Measurements from ENCODE around the gene WWC2. TPM values are rescaled to one million over a fixed set of nuclear protein-coding genes. Genes with fewer than 3 reads are reported as not detected.

WWC2 gene
- total RNA-seq, 1 experiment from 2014 or later: 39.1 TPM

DNA sequence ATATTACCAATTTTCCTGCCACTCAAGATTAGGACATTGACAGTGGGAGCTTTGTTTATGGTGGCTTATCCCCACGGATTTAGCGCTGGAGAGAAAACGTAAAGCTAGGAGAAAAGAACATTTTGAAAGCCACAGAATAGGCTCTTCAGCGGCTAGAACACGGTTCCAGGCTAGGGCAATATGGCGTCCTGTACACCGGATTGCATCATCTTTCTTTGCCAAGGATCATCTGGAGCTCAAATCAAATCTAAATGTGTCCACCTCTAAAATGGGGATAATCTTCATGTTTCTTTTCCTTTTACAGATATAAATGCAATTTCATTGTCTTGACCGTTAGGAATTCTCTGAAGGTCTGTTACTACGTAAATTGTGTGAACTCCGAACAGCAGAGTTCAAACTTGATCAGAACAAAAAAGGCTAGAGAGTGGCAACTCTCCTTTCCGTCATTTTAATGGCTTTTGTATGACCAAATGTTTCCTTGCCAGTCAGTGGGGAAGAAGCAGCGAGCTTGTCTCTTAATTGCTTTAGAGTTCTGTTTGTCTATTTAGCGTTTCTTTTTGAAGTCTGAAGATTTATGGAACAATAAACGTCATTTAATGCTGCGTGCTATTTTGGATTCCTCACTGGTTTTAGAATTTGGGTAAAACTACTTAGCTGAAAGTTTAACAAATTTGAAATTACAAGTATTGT, 2.6 kb upstream of the WWC2 start:
- Histone ChIP-seq H3K4me2 (ENCODE audit: low read length) (no peak overlapping the region), H4K20me1 (ENCODE audit: insufficient read depth) (peaks cover 6% of the 10 kb centered on the region; the same call in 1 of the 2 replicates), H3K9ac (ENCODE audit: low read length) (no peak overlapping the region), H3K4me1 (ENCODE audit: control insufficient read depth in 1 of 2, insufficient read depth in 2 of 2, low read length in 2 of 2) (peaks cover 11 to 22% of the 10 kb centered on the region in 2 experiments), H3K9me2 (ENCODE audit: insufficient read depth) (no peaks in the 10 kb centered on the region), H3K79me2 (ENCODE audit: insufficient read depth, low read length) (peaks cover 19% of the 10 kb centered on the region), H2AFZ (ENCODE audit: low read depth, low read length, poor library complexity, severe bottlenecking) (no peak overlapping the region), H3K27ac (ENCODE audit: low read depth, low read length) (no peak overlapping the region), H3K27me3 (ENCODE audit: insufficient read depth, low read length) (no peaks in the 10 kb centered on the region), H3K4me3 (replicated peaks in 1 of 2; ENCODE audit: low read depth in 1 of 2, low read length in 2 of 2) (no peak overlapping the region), H3K9me3 (ENCODE audit: control insufficient read depth in 1 of 2, insufficient read depth in 1 of 2, low read depth in 1 of 2, low read length in 2 of 2) (no peaks in the 10 kb centered on the region), H3K36me3 (ENCODE audit: control insufficient read depth in 1 of 2, insufficient read depth in 2 of 2, low read length in 2 of 2) (no peaks in the 10 kb centered on the region)
- no peak for ATAC-seq
- CTCF ChIA-PET: no interaction called here
- intact Hi-C loops (cut with micrococcal nuclease): no loop called here
- peak; percentile 31; the same call in 1 of the 2 replicates for TF ChIP-seq CEBPB (IDR thresholded peaks at IDR 0.05; ENCODE audit: low read depth)
- TF ChIP-seq POLR2AphosphoS5 (IDR thresholded peaks at IDR 0.05; ENCODE audit: low read depth, low read length): no peak
- no TSS peak for BruUV-seq (replicated peaks)
- POLR2A ChIA-PET: no interaction called here
- no peak for DNase-seq (ENCODE audit: low read depth, low spot score)
- RAD21 ChIA-PET (ENCODE audit: low non-redundant PET in 1 of 2, low total read pairs in 2 of 2, uncharacterized antibody in 2 of 2, unreplicated experiment in 2 of 2): no interaction called here

DNA sequence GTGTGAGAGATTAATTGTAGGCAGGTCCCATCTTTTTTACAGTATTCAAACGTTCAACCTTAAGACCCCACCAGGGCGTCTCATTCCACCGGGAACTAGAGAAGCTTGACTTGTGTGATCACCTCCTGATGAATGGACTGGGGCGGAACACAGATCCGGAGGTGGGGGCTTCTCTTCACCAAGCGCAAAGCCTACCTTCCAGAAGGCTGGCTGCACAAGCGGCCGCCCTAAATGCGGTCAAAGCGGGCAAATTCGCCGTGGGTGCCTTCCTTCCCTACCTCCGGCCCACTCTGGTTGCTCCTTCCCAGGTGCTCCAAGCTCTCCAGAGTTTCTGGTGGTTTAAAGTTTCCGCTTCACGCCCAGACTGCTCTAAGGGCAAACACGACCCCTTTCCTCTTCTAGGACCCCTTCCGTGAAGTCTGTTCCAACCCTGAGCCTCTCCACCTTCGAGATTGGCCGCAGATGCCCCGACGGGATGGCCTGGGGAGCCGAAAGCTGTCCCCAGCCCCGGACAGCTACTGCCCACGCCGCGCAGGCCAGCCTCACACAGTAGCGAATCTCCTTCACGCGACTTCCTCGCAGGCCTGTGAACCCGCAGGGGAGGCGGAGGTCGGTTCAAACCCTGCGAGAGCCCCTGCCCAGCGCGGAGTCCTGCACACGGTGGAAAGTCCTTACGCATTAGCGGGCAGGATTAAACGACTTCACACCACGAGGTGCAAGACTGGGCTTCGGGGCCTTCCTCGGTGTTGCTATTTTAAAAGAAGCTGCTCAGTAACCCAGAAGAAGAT, 1.6 kb upstream of the WWC2 start:
- H3K9me2 ChIP-seq (ENCODE audit: insufficient read depth): no peaks in the 10 kb centered on the region
- POLR2A ChIA-PET: no interaction called here

More for the DNA sequence above, 1.6 kb upstream of the WWC2 start:
- peak overlapping the region; percentile 76 to 79 for H3K4me3 ChIP-seq (replicated peaks in 1 of 2; ENCODE audit: low read depth in 1 of 2, low read length in 2 of 2)
- CTCF ChIA-PET: interaction anchor here (0.8 kb wide), 1 partner anchor 152 kb away, joined by 5 read pairs; no protein-coding TSS in a partner anchor
- intact Hi-C loops (cut with micrococcal nuclease): no loop called here
- H3K27ac ChIP-seq (ENCODE audit: low read depth, low read length): peak overlapping the region; percentile 93
- peak overlapping the region; percentile 85 for H3K9ac ChIP-seq (ENCODE audit: low read length)
- H4K20me1 ChIP-seq (ENCODE audit: insufficient read depth): peaks cover 6% of the 10 kb centered on the region; the same call in 1 of the 2 replicates
- no peaks in the 10 kb centered on the region for H3K27me3 ChIP-seq (ENCODE audit: insufficient read depth, low read length)
- peak overlapping the region; percentile 92 for H3K4me2 ChIP-seq (ENCODE audit: low read length)
- H2AFZ ChIP-seq (ENCODE audit: low read depth, low read length, poor library complexity, severe bottlenecking): peak overlapping the region; percentile 57
- H3K4me1 ChIP-seq (ENCODE audit: control insufficient read depth in 1 of 2, insufficient read depth in 2 of 2, low read length in 2 of 2): peaks cover 12 to 22% of the 10 kb centered on the region in 2 experiments
- TSS peak; percentile 64 for BruUV-seq (replicated peaks)
- RAD21 ChIA-PET (ENCODE audit: low non-redundant PET in 1 of 2, low total read pairs in 2 of 2, uncharacterized antibody in 2 of 2, unreplicated experiment in 2 of 2): interaction anchor here in 1 of 2 experiments (1.4 kb wide), 1 partner anchor 24 kb away, joined by 3 read pairs; no protein-coding TSS in a partner anchor
- H3K79me2 ChIP-seq (ENCODE audit: insufficient read depth, low read length): peaks cover 29% of the 10 kb centered on the region
- no peak for ATAC-seq
- H3K9me3 ChIP-seq (ENCODE audit: control insufficient read depth in 1 of 2, insufficient read depth in 1 of 2, low read depth in 1 of 2, low read length in 2 of 2): no peaks in the 10 kb centered on the region
- H3K36me3 ChIP-seq (ENCODE audit: control insufficient read depth in 1 of 2, insufficient read depth in 2 of 2, low read length in 2 of 2): no peaks in the 10 kb centered on the region
- DNase-seq (ENCODE audit: low read depth, low spot score): no peak
- TF ChIP-seq SIN3A (IDR thresholded peaks at IDR 0.05; ENCODE audit: low read depth) (no peak), ZFX (IDR thresholded peaks at IDR 0.05) (no peak), JUND (IDR thresholded peaks at IDR 0.05) (no peak), ZNF274 (IDR thresholded peaks at IDR 0.05; ENCODE audit: low read depth, low read length) (no peak)
